ENCODE data around the gene DOP1A.

Gene DOP1A

GRCh38 chr6:83067448-83068439 is at the start of gene DOP1A:
DOP1A (plus strand) TSS chr6:83067671; CDS start chr6:83096978, 29,307 bp downstream.
- peak; percentile 92 to 96 for DNase-seq (ENCODE audit: low read depth in 2 of 2)

- no peak for DNase-seq (ENCODE audit: low read depth in 2 of 2)
These were observed 47.7 kb upstream of the DOP1A start for GRCh38 chr6:83019741-83020140.

GRCh38 chr6:83031689-83032088 is 35.8 kb upstream of the DOP1A start:
- DNase-seq (ENCODE audit: low read depth in 2 of 2): no peak

GRCh38 chr6:83038246-83038645 is 29.2 kb upstream of the DOP1A start:
- DNase-seq (ENCODE audit: low read depth in 2 of 2): no peak

GRCh38 chr6:83042467-83043053 is 24.9 kb upstream of the DOP1A start:
- DNase-seq (ENCODE audit: low read depth in 2 of 2): no peak

GRCh38 chr6:83044091-83044768 is 23.2 kb upstream of the DOP1A start:
- DNase-seq (ENCODE audit: low read depth in 2 of 2): no peak

GRCh38 chr6:83047065-83047754 is 20.3 kb upstream of the DOP1A start:
- no peak for DNase-seq (ENCODE audit: low read depth in 2 of 2)

GRCh38 chr6:83051377-83052172 is 15.9 kb upstream of the DOP1A start:
- no peak for DNase-seq (ENCODE audit: low read depth in 2 of 2)

GRCh38 chr6:83053678-83054077 is 13.8 kb upstream of the DOP1A start:
- DNase-seq (ENCODE audit: low read depth in 2 of 2): no peak

- no peak for DNase-seq (ENCODE audit: low read depth in 2 of 2)
These were observed 12.0 kb upstream of the DOP1A start for GRCh38 chr6:83055366-83055964.

GRCh38 chr6:83057705-83058321 is 9.7 kb upstream of the DOP1A start:
- DNase-seq (ENCODE audit: low read depth in 2 of 2): no peak

- no peak for DNase-seq (ENCODE audit: low read depth in 2 of 2)
These were observed 6.3 kb upstream of the DOP1A start for GRCh38 chr6:83061190-83061589.

GRCh38 chr6:83062225-83062624 is 5.2 kb upstream of the DOP1A start:
- no peak for DNase-seq (ENCODE audit: low read depth in 2 of 2)

- peak; percentile 74 to 90 for DNase-seq (ENCODE audit: low read depth in 2 of 2)
These were observed 1.8 kb upstream of the DOP1A start, which contains the start of gene UBE3D for GRCh38 chr6:83065511-83066192. UBE3D (minus strand) TSS chr6:83065841; CDS start chr6:83065718, 123 bp downstream.

- DNase-seq (ENCODE audit: low read depth in 2 of 2): no peak
These were observed 1.1 kb downstream of the DOP1A start for GRCh38 chr6:83068616-83069015.

GRCh38 chr6:83069633-83070032 is 2.2 kb downstream of the DOP1A start:
- no peak for DNase-seq (ENCODE audit: low read depth in 2 of 2)

GRCh38 chr6:83071023-83071422 is 3.6 kb downstream of the DOP1A start:
- DNase-seq (ENCODE audit: low read depth in 2 of 2): no peak

GRCh38 chr6:83071707-83072106 is 4.2 kb downstream of the DOP1A start:
- DNase-seq (ENCODE audit: low read depth in 2 of 2): no peak

GRCh38 chr6:83072726-83073125 is 5.3 kb downstream of the DOP1A start:
- DNase-seq (ENCODE audit: low read depth in 2 of 2): no peak

Measured in stimulated activated CD4-positive, alpha-beta T cell treated with anti-CD3 and anti-CD28 coated beads, Interleukin-15, amount 100 ng/mL, for 48 hours (primary cell).